Measurements from ENCODE around the gene TMEM147.
A peak's percentile ranks its signal among the peaks of the same experiment; 100 is the strongest.

The TMEM147 gene

DNA sequence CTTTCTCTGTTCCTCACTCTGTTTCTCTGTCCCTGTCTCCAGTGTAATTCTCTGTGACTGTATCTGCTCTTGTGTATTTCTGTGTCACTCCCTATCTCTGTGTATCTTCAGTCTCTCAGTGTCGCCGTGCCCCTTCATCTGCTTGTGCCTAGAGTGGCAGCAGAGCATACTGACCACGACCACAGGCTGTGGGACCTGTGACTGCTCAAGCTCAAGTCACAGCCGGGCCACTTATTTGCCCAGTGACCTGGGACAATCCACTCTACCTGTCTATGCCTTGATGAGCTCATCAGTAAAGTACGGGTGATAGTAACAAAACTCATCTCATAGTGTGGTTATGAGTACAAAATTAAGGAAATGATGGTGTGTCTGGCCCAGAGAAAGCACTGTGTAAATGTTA lies 8.7 kb downstream of the TMEM147 start:
- Histone ChIP-seq H3K4me3 (no peak overlapping the region), H3K36me3 (peaks cover 20% of the 10 kb centered on the region), H4K20me1 (0 out of 2 replicates have a peak, but pooled peaks cover 12% of the 10 kb centered on the region), H3K27ac (no peak overlapping the region), H3K27me3 (no peaks in the 10 kb centered on the region), H3K9me3 (no peaks in the 10 kb centered on the region), H3K4me2 (no peak overlapping the region), H3K9ac (no peak overlapping the region), H3K4me1 (peaks cover 18% of the 10 kb centered on the region)
- no peak for TF ChIP-seq Cebpa-rat (IDR thresholded peaks at IDR 0.05)

DNA sequence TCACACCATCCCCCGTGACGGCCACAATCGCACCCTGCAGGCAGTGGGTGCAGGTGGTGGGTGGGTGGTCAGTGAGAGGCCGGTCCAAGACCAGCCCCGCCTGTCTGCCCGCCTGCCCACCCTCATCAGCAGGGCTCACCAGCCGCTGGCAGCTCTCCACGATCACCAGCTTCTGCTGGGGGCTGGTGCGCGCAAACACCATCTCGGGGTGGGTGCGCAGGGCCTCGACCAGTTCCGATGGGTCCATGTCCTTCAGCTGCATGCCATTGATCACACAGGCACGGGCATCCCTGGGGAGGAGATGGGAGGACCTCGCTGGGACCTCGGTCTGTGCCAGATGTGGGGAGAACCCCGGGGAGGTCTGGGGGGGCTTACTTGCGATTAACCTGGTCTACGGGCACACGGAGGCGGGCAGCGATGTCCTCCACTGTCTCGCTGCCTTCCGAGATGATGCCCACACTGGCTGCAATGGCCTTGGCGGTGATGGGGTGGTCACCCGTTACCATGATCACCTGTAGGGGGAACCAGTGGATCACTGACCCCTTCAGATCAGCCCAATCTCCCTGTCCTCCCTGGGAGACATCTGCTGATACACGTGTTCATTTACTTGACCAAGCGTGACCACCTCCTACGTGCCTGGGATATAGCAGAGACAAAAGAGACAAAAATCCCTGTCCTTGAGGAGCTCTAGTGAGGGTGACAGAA lies 10.0 kb downstream of the TMEM147 start:
- Histone ChIP-seq H3K4me3 (no peak overlapping the region), H3K4me1 (peaks cover 24% of the 10 kb centered on the region), H3K9ac (no peak overlapping the region)

DNA sequence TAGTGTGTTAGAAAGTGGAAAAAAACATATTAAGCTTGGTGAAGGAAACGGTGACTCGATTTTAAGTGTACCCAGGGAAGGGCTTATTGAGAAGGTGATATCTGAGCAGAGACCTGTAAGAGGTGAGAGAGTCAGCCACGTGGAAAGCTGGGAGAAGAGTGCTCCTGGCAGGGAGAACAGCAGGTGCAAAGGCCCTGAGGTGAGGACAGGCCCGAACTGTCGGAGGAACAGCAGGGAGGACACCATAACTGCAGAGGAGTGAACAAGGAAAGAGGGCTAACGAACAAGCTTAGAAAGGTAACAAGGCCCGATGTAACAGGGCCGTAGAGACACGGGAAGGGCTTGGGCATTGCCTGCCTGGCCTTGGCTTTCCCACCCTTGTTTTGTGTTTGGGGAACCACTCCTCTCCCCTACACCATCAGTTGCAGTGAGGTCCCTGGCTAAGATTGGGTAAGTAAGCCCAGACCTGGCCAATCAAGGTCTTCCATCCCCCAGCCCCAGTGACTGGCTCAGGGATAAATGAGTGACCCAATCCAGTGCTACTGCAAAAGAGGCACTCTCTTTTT lies 10.7 kb downstream of the TMEM147 start:
- Histone ChIP-seq H3K9me3 (no peaks in the 10 kb centered on the region), H3K4me2 (no peak overlapping the region), H3K4me1 (peaks cover 24% of the 10 kb centered on the region), H3K36me3 (peaks cover 2% of the 10 kb centered on the region; the same call in 1 of the 2 replicates), H3K27me3 (no peaks in the 10 kb centered on the region), H3K27ac (no peak overlapping the region), H3K9ac (no peak overlapping the region), H3K4me3 (no peak overlapping the region), H4K20me1 (no peaks in the 10 kb centered on the region)
- no peak for TF ChIP-seq Cebpa-rat (IDR thresholded peaks at IDR 0.05)

More for the DNA sequence above, 10.0 kb downstream of the TMEM147 start:
- H3K4me2 ChIP-seq: no peak overlapping the region
- no peak for TF ChIP-seq Cebpa-rat (IDR thresholded peaks at IDR 0.05)
- no peaks in the 10 kb centered on the region for H4K20me1 ChIP-seq
- H3K27me3 ChIP-seq: no peaks in the 10 kb centered on the region
- peaks cover 8% of the 10 kb centered on the region for H3K36me3 ChIP-seq
- H3K9me3 ChIP-seq: no peaks in the 10 kb centered on the region
- H3K27ac ChIP-seq: no peak overlapping the region

DNA sequence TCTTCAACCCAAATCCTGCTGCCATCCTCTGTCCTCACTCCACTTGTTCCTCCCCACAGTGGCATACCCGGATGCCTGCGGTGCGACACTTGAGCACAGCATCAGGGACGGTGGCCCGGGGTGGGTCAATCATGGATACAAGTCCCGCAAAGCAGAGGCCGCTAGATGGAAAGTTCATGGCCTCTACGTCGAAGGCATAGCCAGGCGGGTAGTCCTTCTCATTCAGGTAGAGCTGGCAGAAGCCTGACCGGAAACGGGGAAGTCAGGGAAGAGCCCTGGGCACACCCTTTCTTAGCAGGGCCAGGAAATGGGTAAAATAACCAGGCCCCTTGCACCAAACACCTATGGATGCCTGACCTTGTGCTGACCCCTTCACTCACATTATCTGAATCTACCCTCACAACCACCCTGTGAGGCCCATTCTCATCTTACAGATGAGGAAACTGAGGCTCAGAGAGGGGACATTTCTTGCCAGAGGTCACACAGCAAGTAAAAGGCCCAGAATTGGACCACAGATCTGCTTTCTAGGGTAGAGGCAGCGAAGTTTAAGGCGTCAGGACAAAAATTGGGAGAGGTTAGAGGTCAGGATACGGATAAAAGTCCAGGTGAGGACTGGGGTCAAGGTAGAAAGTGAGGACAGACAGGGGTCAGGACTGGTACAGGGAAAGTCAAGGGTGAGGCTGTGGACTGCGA lies 11.6 kb downstream of the TMEM147 start:
- Histone ChIP-seq H4K20me1 (no peaks in the 10 kb centered on the region), H3K9me3 (no peaks in the 10 kb centered on the region), H3K9ac (no peak overlapping the region), H3K36me3 (no peaks in the 10 kb centered on the region), H3K27ac (no peak overlapping the region), H3K4me2 (peak overlapping the region; percentile 75), H3K4me1 (peaks cover 24% of the 10 kb centered on the region), H3K27me3 (no peaks in the 10 kb centered on the region), H3K4me3 (no peak overlapping the region)
- no peak for TF ChIP-seq Cebpa-rat (IDR thresholded peaks at IDR 0.05)

DNA sequence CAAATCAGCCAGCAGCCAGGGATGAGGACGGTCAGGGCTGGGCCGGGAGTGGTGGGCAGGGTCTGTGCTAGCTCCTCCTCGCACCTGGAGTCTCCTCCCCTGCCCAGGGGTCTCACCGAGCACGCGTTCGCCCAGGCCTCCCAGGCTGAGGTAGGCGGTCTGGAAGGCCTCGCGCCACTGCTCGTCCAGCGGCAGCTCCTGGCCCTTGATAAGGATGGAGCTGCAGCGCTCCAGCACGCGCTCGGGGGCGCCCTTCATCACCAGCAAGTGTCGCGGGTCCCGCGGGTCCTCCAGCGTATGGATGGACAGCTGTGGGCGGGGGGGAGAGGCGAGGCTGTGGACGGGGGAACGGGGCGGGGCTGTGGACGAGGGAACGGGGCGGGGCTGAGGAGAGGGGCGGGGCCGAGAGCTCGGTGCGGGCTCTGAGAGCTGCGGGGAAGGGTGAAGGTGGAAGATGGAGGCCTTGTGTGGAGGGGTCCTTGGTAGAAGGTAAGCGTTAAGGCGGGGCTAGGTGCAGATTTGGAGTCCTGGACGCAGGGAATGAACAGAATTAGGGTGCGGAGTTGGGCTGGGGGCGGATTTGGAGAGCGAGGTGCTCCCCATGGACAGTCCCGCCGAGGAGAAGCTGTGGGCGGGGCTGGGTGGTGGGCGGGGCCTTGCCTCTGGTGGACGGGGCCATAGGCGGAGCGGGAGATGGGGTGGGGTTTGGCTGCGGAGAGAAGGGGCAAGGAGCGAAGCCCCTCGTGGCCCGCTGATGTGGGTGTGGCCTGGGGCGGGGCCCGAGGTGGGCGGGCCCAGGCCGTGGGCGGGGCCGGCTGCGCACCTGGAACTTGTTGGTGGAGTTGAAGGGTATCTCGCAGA lies 12.3 kb downstream of the TMEM147 start:
- Histone ChIP-seq H3K27me3 (no peaks in the 10 kb centered on the region), H3K9ac (no peak overlapping the region), H3K4me3 (peak overlapping the region; percentile 52)

DNA sequence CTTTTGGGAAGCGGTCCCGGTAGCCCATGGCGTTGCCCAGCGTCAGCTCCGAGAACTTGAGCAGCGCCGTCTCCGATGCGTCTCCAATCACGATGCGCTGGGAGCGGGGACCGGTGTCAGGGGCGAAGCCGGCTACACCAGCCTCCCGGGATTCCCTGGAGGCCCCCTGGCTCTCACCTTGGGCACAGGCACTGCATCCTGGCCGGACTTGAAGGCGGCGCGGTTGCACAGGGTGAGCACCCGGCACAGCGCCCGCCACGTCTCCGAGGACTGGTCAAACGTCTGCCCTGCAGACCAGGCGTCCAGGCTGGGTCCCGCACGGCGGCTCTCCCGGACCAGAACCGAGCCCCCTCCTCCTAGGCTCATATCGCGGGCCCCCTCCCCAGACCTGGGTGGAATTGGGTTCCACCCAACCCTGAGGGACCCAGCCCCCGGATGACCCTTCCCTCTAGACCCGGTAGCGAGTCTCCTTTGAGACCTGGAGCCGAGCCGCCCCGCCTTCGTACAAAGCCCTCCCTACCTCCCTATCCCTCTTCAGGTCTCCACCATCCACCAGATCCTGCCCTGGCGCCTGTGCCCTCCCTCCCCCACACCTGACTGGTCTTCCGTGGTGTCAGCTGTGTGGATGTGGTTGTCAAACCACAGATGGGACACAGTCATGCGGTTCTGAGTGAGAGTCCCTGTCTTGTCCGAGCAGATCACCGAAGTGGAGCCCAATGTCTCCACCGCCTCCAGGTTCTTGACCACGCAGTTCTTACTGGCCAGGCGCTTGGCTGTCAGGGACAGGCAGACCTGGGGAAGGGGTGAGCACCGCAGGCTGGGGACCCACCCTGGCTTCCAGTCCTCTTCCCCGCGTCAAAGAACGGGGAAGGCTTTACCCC lies 13.2 kb downstream of the TMEM147 start:
- no peaks in the 10 kb centered on the region for H3K9me3 ChIP-seq
- no peaks in the 10 kb centered on the region for H4K20me1 ChIP-seq
- peaks cover 24% of the 10 kb centered on the region for H3K4me1 ChIP-seq
- H3K9ac ChIP-seq: no peak overlapping the region
- peak overlapping the region; percentile 75 for H3K4me2 ChIP-seq
- H3K36me3 ChIP-seq: no peaks in the 10 kb centered on the region
- no peak overlapping the region for H3K27ac ChIP-seq
- no peaks in the 10 kb centered on the region for H3K27me3 ChIP-seq
- H3K4me3 ChIP-seq: peak overlapping the region; percentile 52
- TF ChIP-seq Cebpa-rat (IDR thresholded peaks at IDR 0.05): no peak

More for the DNA sequence above, 12.3 kb downstream of the TMEM147 start:
- Histone ChIP-seq H4K20me1 (no peaks in the 10 kb centered on the region), H3K9me3 (no peaks in the 10 kb centered on the region), H3K4me2 (peak overlapping the region; percentile 75), H3K27ac (no peak overlapping the region), H3K4me1 (peaks cover 24% of the 10 kb centered on the region), H3K36me3 (no peaks in the 10 kb centered on the region)
- no peak for TF ChIP-seq Cebpa-rat (IDR thresholded peaks at IDR 0.05)

DNA sequence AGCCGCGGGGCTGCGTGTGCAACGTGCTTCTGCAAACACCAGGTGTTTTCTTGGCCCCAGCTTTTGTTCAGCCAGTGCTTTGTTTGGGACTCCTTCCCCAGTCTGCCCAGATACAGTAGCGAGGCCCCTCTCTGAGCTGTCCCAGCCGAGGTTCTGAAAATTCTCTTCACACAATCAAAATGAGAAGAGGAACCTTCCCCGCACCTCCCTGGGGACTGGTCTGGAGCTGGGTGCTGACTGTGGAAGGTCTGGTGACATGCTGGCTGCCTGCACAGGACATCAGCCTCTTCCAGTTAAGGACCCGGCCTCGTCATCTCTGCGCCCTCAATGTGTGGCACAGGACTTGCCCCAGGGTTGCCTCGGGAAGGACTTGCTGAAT lies 13.8 kb downstream of the TMEM147 start:
- H3K4me2 ChIP-seq: peak overlapping the region; percentile 75
- peaks cover 24% of the 10 kb centered on the region for H3K4me1 ChIP-seq
- no peak overlapping the region for H3K9ac ChIP-seq
- H3K27ac ChIP-seq: no peak overlapping the region
- H4K20me1 ChIP-seq: no peaks in the 10 kb centered on the region
- H3K4me3 ChIP-seq: no peak overlapping the region
- H3K36me3 ChIP-seq: no peaks in the 10 kb centered on the region
- TF ChIP-seq Cebpa-rat (IDR thresholded peaks at IDR 0.05): no peak
- no peaks in the 10 kb centered on the region for H3K9me3 ChIP-seq
- no peaks in the 10 kb centered on the region for H3K27me3 ChIP-seq

DNA sequence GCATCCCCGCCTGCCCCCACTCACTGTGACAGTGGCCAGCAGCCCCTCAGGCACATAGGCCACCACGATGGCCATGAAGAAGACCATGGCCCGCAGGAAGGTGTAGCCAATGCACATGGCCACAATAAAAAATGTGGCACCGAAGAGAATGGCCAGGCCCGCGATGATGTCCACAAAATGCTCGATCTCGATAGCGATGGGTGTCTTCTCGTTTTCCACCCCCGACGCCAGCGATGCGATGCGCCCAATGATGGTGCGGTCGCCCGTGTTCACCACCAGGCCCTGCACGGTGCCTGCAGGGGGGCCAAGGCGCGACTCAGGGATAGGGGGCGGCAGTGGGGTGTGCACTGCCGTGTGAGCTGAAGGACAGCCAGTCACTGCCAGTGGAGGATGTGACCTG lies 14.4 kb downstream of the TMEM147 start:
- H3K4me2 ChIP-seq: 0 out of 2 replicates have a peak overlapping the region, but pooled peaks have one; percentile 75
- TF ChIP-seq Cebpa-rat (IDR thresholded peaks at IDR 0.05): no peak
- H3K27me3 ChIP-seq: no peaks in the 10 kb centered on the region
- H3K4me3 ChIP-seq: no peak overlapping the region
- no peaks in the 10 kb centered on the region for H3K36me3 ChIP-seq
- H3K4me1 ChIP-seq: peaks cover 24% of the 10 kb centered on the region
- H3K27ac ChIP-seq: no peak overlapping the region
- H4K20me1 ChIP-seq: no peaks in the 10 kb centered on the region
- no peak overlapping the region for H3K9ac ChIP-seq
- no peaks in the 10 kb centered on the region for H3K9me3 ChIP-seq

DNA sequence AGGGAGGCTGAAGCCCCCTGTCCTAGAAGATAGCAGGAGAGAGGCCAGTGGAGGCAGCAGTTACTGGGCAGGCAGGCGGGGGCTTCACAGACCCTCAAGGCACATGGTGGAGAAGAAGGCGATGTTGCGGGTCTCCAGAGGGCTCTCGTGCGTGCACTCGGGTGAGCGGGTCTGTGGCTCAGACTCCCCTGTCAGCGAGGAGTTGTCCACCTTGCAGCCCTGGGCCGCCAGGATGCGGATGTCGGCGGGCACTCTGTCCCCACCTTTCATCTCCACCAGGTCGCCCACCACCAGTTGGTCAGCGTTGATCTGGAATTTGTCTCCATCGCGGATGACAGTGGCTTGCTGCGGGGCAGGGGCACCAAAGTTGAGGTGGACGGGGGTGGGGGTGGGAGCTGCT lies 14.8 kb downstream of the TMEM147 start:
- no peak overlapping the region for H3K4me3 ChIP-seq
- peaks cover 24% of the 10 kb centered on the region for H3K4me1 ChIP-seq
- no peak overlapping the region for H3K4me2 ChIP-seq
- no peaks in the 10 kb centered on the region for H4K20me1 ChIP-seq
- H3K27ac ChIP-seq: no peak overlapping the region
- H3K36me3 ChIP-seq: no peaks in the 10 kb centered on the region
- no peaks in the 10 kb centered on the region for H3K27me3 ChIP-seq
- no peak for TF ChIP-seq Cebpa-rat (IDR thresholded peaks at IDR 0.05)
- H3K9ac ChIP-seq: no peak overlapping the region
- no peaks in the 10 kb centered on the region for H3K9me3 ChIP-seq

Measured in BLaER1 (cell line).